ENCODE data around the gene PEX14.

Gene PEX14

GRCh38 chr1:10639775-10640578 is 165.2 kb downstream of the PEX14 start:
- no peak overlapping the region for H3K4me3 ChIP-seq (ENCODE audit: low read depth, low read length)
- no peak for TF ChIP-seq CTCF (IDR thresholded peaks at IDR 0.05; ENCODE audit: low read depth, low read length, missing control alignments)
- no peak for DNase-seq (ENCODE audit: low read depth)

GRCh38 chr1:10640843-10641553 is 166.2 kb downstream of the PEX14 start:
- H3K4me3 ChIP-seq (ENCODE audit: low read depth, low read length): no peak overlapping the region
- no peak for TF ChIP-seq CTCF (IDR thresholded peaks at IDR 0.05; ENCODE audit: low read depth, low read length, missing control alignments)
- no peak for DNase-seq (ENCODE audit: low read depth)

- H3K4me3 ChIP-seq (ENCODE audit: low read depth, low read length): no peak overlapping the region
- TF ChIP-seq CTCF (IDR thresholded peaks at IDR 0.05; ENCODE audit: low read depth, low read length, missing control alignments): no peak
- no peak for DNase-seq (ENCODE audit: low read depth)
Observed at GRCh38 chr1:10641976-10642375, 167.2 kb downstream of the PEX14 start.

GRCh38 chr1:10642403-10643080 is 167.8 kb downstream of the PEX14 start:
- no peak for DNase-seq (ENCODE audit: low read depth)
- TF ChIP-seq CTCF (IDR thresholded peaks at IDR 0.05; ENCODE audit: low read depth, low read length, missing control alignments): no peak
- H3K4me3 ChIP-seq (ENCODE audit: low read depth, low read length): no peak overlapping the region

- H3K4me3 ChIP-seq (ENCODE audit: low read depth, low read length): no peak overlapping the region
- DNase-seq (ENCODE audit: low read depth): no peak
- TF ChIP-seq CTCF (IDR thresholded peaks at IDR 0.05; ENCODE audit: low read depth, low read length, missing control alignments): no peak
Observed at GRCh38 chr1:10643607-10644306, 169.0 kb downstream of the PEX14 start.

GRCh38 chr1:10644307-10645128 is 169.8 kb downstream of the PEX14 start:
- TF ChIP-seq CTCF (IDR thresholded peaks at IDR 0.05; ENCODE audit: low read depth, low read length, missing control alignments): no peak
- no peak for DNase-seq (ENCODE audit: low read depth)

More at GRCh38 chr1:10644307-10645128, 169.8 kb downstream of the PEX14 start:
- no peak overlapping the region for H3K4me3 ChIP-seq (ENCODE audit: low read depth, low read length)

Data from GM12864 (cell line).